ENCODE data around the gene FMN2.

DNA sequence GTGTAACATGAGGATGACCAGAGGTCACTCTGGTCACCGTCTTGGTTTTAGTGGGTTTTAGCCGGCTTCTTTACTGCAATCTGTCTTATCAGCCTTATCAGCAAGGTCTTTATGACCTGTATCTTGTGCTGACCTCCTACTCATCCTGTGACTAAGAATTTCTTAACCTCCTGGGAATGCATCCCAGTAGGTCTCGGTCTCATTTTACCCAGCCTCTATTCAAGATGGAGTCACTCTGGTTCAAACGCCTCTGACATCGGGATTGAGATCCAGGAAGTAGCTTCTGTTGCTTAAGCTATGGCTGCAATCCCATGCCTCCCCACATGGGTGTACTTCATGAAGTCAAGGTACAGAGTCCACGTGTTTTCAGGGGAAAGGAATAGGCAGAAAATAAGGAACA is 19.9 kb downstream of the FMN2 start:
- TF ChIP-seq CTCF (IDR thresholded peaks at IDR 0.05; ENCODE audit: low read depth, low read length, poor library complexity, severe bottlenecking) (no peak), EZH2phosphoT487 (IDR thresholded peaks at IDR 0.05; ENCODE audit: borderline replicate concordance, low read length) (no peak)

All from DOHH2 (cell line).